ENCODE data around the gene SVBP. TPM values are rescaled to one million over a fixed set of nuclear protein-coding genes. Genes with fewer than 3 reads are reported as not detected.

Gene SVBP
- total RNA-seq, 1 donor from 2014 or later, result 38.3 TPM

- peak; percentile 37 for DNase-seq (ENCODE audit: low spot score)
These were observed 51.9 kb downstream of the SVBP start for GRCh38 chr1:42765269-42765668.

- no peak for DNase-seq (ENCODE audit: low spot score)
These were observed 54.9 kb downstream of the SVBP start for GRCh38 chr1:42762269-42762668.

GRCh38 chr1:42761567-42761966, 55.6 kb downstream of the SVBP start:
- no peak for DNase-seq (ENCODE audit: low spot score)

GRCh38 chr1:42759114-42759513, 58.1 kb downstream of the SVBP start:
- DNase-seq (ENCODE audit: low spot score), result no peak

- DNase-seq (ENCODE audit: low spot score), result no peak
These were observed 58.6 kb downstream of the SVBP start for GRCh38 chr1:42758641-42759040.

GRCh38 chr1:42757892-42758275, 59.3 kb downstream of the SVBP start:
- DNase-seq (ENCODE audit: low spot score), result no peak

Other genes with a start within 250 kb of the SVBP start
- gene PPIH, start 159.0 kb downstream of the SVBP start, total RNA-seq (ENCODE audit: insufficient read depth, low replicate concordance), result 10.4 TPM
- gene YBX1, start 135.0 kb downstream of the SVBP start, total RNA-seq (ENCODE audit: insufficient read depth, low replicate concordance), result 499 TPM
- gene CLDN19, start 77.2 kb downstream of the SVBP start, total RNA-seq (ENCODE audit: insufficient read depth, low replicate concordance), result not detected
- 160 TPM for gene P3H1, start 50.4 kb downstream of the SVBP start, total RNA-seq (ENCODE audit: insufficient read depth, low replicate concordance)
- 4.8 TPM for gene C1orf50, start 50.1 kb downstream of the SVBP start, total RNA-seq (ENCODE audit: insufficient read depth, low replicate concordance)
- gene TMEM269, start 32.4 kb downstream of the SVBP start, total RNA-seq (ENCODE audit: insufficient read depth, low replicate concordance), result not detected
- 27.4 TPM for gene ERMAP, start 275 bp downstream of the SVBP start, total RNA-seq (ENCODE audit: insufficient read depth, low replicate concordance)
- gene ZNF691, start 29.2 kb upstream of the SVBP start, total RNA-seq (ENCODE audit: insufficient read depth, low replicate concordance), result 8.2 TPM
- gene SLC2A1, start 141.5 kb upstream of the SVBP start, total RNA-seq (ENCODE audit: insufficient read depth, low replicate concordance), result 201 TPM

Data from umbilical cord (tissue), 2 donors.